ENCODE results near the gene F2RL1.
A peak's percentile ranks its signal among the peaks of the same experiment; 100 is the strongest.
"Not testable (repeated sequence)": the region's sequence is repeated elsewhere in the genome, so short reads cannot be mapped to it uniquely, and the experiment has no call there.

Gene F2RL1

DNA sequence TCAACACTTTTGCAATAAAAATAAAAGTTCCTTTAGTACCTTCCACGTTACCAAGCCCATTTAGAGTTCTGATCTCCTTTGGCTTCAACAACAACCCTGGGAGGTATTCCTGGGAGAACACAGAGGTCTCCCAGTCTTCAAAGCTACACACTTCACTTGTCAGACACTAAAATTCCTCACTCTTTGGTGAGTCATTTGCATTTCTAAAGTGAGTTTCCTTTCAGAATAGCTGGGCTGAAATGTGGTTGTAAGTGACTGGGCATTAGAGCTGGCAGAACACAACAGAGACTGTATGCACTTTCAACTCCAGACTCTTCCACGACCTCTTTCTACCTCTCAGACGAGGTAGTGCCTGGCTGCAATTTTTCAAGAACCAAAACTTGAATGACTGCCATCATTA lies 11.5 kb upstream of the F2RL1 start:
- no peak for DNase-seq

GRCh38 chr5:76808141-76808691 lies 10.6 kb upstream of the F2RL1 start:
- DNase-seq, result no peak

GRCh38 chr5:76809141-76809540 lies 9.7 kb upstream of the F2RL1 start:
- no peak for DNase-seq

GRCh38 chr5:76810236-76810635 lies 8.6 kb upstream of the F2RL1 start:
- no peak for DNase-seq

DNA sequence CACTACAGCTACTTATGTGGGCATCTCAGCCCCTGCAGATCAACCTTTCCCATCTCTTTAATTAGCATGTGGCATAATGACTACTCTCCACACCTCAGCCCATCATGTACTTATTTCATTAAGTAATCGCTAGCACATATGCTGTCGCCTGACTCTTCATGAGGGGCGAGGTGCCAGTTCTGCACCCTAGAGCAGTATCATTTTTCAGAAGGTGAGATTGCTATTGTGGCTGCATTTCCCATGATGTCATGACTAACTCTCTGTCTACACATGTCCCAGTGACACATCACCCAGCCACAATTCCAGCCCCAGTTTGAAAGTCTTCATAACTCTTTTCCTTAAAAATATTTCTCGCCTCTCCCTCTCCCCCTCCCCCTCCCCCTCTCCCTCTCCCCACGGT lies 7.6 kb upstream of the F2RL1 start:
- no peak for DNase-seq

DNA sequence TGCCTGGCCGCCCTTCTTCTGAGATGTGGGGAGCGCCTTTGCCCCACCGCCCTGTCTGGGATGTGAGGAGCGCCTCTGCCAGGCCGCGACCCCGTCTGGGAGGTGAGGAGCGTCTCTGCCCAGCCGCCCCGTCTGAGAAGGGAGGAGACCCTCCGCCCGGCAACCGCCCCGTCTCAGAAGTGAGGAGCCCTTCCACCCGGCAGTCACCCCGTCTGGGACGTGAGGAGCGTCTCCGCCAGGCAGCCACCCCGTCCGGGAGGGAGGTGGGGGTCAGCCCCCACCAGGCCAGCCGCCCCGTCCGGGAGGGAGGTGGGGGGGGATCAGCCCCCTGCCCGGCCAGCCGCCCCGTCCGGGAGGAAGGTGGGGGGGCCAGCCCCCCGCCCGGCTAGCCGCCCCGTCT lies 6.6 kb upstream of the F2RL1 start:
- DNase-seq, result not testable (repeated sequence)

DNA sequence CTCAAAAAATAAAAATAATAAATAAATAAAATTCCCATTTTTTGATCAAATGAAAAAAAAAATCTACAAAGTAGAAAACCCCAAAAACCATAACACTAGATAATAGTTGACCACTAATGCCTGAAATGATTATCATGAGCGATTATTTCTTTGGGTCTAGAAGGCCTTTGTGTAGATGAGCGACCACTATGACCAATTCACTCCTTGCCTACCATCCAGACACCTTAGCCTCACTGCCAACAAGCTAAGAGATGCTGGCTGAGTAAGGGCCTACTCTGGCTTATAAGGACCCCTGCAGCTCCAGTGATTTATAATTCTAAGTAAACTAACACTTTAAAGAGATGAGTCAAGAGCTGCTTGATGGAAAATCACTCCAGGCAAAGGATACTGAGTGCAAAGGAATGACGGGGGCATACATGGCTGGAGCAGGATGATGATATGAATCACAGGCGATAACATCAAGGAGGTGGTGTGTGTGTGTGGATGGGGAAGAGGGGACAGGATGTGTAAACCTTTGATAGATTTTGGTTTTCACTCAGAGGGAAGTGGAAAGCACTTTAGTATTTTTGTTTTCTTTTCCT lies 4.8 kb upstream of the F2RL1 start:
- no peak for DNase-seq

DNA sequence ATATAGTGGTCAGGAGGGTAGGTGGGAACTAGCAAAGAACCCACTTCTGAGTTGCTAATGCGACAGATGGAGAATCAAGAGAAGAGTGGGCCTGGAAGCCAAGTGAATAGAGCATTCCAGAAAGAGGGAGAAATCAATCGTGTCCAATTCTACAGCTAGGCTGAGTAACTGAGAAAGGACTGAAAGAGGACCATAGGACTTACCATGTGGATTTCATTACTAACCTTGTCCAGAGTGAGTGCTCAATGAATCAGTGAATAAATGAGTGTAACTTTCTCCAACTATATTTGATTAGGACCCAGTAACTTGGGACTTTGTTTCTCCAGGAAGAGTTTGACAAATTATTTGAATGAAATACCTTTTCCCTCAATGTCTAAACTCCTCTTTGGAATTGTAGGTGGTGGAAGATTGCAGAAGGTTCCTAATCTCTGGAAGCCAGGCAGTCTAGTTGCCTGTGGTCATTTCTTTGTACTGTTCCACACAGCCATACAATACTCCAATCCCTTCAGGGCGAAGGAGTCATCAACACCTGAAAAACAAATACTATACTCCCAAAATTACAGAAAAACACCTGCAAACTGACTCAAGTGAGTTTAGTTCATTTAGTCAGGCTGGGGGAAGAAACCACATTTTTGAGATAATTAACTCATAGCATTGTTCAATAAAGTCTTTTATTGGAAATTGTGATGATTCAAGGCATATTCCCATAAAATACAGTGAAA lies 2.6 kb upstream of the F2RL1 start:
- no peak for DNase-seq

DNA sequence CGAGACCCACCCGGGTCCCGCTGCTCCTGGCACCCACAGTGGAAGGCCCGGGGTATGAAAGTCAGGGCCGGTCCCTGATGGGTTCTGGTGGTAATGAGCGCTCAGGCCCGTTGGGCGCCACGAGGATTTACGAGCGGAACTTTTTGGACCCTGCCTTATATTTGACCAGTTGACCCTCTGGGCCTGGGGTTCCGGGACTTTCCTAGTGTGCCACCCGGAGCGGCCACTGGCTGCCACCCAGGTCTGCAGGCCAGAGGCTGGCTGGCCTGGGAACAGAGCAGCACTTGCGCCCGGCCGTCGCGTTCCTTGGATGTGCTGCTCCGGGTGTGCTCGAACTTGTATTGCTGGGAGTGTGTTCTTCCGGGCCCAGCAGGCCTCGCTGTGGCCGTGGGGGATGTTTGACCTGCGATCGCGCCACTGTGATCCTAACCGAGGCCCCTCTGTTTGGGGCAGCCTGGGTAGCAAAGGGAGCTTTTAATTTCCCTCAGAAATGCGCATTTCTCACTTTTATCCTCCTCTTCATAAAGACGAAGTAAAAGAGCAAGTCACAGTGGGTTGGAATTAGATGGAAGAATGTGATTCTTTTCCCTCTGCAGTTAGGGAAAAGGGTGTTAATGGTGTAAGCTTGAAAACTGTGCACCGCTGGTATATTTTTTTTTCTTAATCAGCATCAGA lies 1.2 kb downstream of the F2RL1 start:
- no peak for DNase-seq

DNA sequence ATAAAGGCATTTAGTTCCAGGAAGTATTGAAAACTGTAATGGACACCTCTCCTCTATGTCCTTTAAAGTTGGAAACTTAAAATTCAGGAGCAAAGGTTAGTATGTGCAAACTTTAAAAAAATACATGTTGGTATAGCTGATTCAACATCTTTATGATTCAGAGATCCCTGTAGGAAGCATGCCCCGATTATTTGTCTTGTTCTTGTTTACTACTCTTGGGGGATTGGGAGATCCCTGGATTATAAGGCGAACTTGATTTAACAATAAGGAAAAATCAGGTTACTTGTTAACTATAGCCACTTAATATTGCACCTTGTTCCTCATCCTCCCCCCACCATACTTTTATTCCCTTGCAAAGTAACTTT lies 1.7 kb downstream of the F2RL1 start:
- DNase-seq, result no peak

- DNase-seq, result no peak
Observed at GRCh38 chr5:76821136-76821535, 2.3 kb downstream of the F2RL1 start.

DNA sequence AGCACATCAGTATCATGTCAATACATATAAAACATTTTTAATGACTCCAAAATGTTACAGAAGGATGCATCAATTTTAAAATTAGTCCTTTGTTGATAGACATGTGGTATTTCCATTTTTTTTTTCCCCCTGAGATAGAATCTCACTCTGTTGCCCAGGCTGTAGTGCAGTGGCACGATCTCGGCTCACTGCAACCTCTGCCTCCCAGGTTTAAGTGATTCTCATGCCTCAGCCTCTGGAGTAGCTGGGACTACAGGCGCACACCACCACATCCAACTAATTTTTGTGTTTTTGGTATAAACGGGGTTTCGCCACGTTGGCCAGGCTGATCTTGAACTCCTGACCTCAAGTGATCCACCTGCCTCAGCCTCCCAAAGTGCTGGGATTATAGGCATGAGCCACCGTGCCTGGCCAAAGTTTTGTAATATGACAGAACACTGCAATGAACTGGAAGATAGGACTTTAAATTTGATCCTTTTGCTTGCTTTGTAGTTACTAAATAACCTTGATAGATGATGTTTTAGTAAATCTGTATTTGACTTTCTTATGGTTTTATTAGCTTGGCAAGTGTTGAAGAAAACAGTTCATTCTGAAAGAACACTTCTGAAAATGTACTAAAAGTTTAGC lies 3.4 kb downstream of the F2RL1 start:
- not testable (repeated sequence) for DNase-seq

GRCh38 chr5:76826416-76826815 lies 7.6 kb downstream of the F2RL1 start:
- not testable (repeated sequence) for DNase-seq

GRCh38 chr5:76831110-76831452 lies 12.3 kb downstream of the F2RL1 start:
- DNase-seq, result no peak

GRCh38 chr5:76836181-76836580 lies 17.4 kb downstream of the F2RL1 start:
- no peak for DNase-seq

DNA sequence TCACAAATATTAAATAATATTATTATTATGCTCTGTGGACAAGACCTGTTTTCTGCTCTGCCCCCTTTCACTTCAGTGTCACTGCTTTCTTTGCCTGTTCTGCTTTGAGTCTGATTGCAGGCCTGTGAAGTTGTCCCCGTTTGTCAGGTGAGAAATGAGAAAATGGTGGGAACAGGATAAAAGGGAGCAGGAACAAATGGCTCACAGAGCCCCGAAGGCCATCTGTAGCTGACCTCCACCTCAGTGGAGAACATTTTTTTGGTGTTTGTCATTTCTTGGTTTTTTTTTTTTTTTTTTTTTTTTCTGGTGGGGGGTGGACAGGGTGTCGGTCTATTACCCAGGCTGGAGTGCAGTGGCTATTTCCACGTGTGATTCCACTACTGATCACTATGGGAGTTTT lies 17.8 kb downstream of the F2RL1 start:
- no peak for DNase-seq

DNA sequence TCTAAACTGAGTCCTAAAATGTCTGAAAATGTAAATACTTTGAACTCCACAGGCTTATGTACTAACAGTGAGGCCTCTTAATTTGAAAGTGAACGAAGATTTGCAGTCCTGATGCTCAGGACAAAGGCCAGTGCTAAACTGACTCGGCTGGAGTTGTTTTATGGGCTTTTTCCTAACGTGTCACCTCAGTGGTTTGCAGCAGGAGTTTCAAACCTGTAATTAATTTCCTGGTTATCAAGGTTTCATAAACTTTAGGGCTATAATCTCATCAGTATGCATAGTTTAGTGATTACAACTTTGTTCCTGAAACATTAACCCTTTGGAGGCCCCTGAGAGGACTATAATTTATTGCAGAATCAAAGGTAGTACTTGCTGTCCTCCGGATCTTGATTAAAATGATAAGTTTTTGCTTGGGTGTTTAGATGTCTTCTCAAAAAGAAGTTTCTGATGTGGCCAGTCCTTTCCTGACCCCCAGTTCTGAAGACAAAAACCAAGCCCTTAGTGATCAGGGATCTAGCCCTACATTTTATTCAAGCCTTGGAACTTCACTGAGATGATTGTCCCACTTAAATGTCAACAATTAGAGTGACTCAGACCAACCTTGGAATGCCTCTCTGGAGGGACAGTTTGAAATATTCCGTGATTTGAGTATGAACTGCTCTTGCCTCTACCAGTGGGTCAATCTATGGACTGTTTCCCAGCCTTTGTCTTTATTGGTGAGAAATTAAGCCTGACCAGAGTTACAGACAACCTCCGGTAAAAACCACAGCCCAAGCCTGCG lies 19.8 kb downstream of the F2RL1 start:
- no peak for DNase-seq

- DNase-seq, result no peak
Observed at GRCh38 chr5:76841361-76841760, 22.5 kb downstream of the F2RL1 start.

- no peak for DNase-seq
Observed at GRCh38 chr5:76845890-76846289, 27.1 kb downstream of the F2RL1 start.

DNA sequence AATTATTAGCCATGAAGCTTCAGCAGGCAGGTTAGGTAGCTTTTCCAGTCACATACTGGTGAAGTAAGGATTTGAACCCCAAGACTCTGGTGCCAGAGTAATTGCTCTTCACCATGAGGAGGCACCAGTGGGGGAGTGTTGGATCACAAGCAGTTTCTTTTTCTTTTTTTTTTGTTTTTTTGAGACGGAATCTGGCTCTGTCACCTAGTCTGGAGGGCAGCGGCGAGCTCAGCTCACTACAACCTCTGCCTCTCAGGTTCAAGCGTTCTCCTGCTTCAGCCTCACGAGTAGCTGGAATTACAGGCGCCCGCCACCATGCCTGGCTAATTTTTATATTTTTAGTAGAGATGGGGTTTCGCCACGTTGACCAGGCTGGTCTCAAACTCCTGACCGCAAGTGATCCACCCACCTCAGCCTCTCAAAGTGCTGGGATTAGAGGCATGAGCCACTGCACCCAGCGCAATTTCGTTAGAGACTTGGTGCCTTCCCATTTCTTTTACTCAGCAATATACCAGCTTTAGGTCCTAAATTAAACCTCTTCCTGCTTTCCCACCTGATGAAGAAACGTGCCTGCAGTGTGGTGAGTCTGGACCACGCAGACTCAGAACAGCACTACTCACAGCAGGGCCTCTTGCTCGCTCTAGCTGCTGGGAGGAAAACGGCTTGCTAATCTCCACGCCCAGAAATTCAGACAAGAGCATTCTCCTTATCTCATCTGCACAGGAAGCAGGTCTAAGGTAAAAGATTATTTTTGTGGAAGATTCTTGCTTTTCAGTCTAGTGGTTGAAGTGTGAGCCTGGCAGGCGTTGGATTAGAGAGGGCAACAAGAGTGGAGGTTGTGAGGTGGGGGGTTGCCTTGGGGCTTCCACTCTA lies 30.8 kb downstream of the F2RL1 start, which contains the start of gene S100Z:
TSS of gene S100Z (plus strand) at position 596 of the 873 bp plus-strand sequence. CDS start 25,346 bp downstream, outside the sequence.
- peak; percentile 45 for DNase-seq

DNA sequence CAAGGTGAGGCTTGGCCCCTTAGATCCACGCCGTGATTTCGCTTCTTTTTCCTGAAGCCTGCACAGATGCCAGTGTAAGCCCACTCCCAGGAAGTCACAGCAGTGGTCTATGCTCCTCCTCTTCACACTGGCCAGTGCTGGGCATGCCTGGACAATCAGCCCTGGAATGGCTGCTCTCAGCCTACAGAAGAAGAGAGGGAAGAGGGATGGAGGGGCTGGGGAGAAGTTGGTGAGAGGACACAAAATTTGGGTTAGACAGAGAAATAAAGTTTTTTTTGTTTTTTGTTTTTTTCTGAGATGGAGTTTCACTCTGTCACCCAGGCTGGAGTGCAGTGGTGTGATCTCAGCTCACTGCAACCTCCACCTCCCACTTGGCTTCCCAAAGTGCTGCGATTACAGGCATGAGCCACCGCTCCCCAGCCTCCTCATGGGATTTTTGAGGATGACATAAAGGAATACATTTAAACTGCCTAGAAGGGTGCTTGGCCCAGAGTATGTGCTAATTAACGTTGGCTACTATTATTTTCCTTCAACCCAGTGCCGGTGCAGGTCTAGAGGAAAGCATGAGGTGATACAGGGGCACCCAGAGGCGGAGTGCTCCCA lies 31.8 kb downstream of the F2RL1 start:
- DNase-seq, result no peak
